Endometrial microvascular endothelial cells (primary cell): ENCODE measurements around the gene SCG2. TPM values are rescaled to one million over a fixed set of nuclear protein-coding genes. Genes with fewer than 3 reads are reported as not detected.

ENCODE experiments used
- in situ Hi-C: cut with HindIII; loops from 2 replicates; pipeline ENCODE4 v1.10.0; 2017; ENCODE audit warnings: low sequenced_read_pairs, low pct_unique_long_range_greater_than_20kb; ENCODE audit errors: inconsistent ontology term
- total RNA-seq: library from RNA; depleted of rRNA; stranded (reverse); fragments of >200 nt; gene quantifications from one replicate; pipeline ENCODE4 v1.2.3, GENCODE V29; 2015; ENCODE audit errors: inconsistent ontology term

SCG2 gene
- not detected for total RNA-seq

GRCh38 chr2:223601932-223602666, at the start of gene SCG2:
TSS of gene SCG2 (minus strand) at chr2:223602361. CDS start at chr2:223599282, 3,079 bp downstream.
- in situ Hi-C loops: no loop called here

- in situ Hi-C loops: no loop called here
Measured at GRCh38 chr2:223649554-223650533, 47.7 kb upstream of the SCG2 start.

GRCh38 chr2:223648755-223649154, 46.6 kb upstream of the SCG2 start:
- in situ Hi-C loops: no loop called here

GRCh38 chr2:223647258-223647952, 45.2 kb upstream of the SCG2 start:
- in situ Hi-C loops: no loop called here

GRCh38 chr2:223644136-223644535, 42.0 kb upstream of the SCG2 start:
- in situ Hi-C loops: no loop called here

- in situ Hi-C loops: no loop called here
Measured at GRCh38 chr2:223643309-223643708, 41.1 kb upstream of the SCG2 start.

- in situ Hi-C loops: no loop called here
Measured at GRCh38 chr2:223642506-223642905, 40.3 kb upstream of the SCG2 start.

- in situ Hi-C loops: no loop called here
Measured at GRCh38 chr2:223641082-223641481, 38.9 kb upstream of the SCG2 start.

GRCh38 chr2:223635080-223635479, 32.9 kb upstream of the SCG2 start:
- in situ Hi-C loops: no loop called here

- in situ Hi-C loops: no loop called here
Measured at GRCh38 chr2:223634238-223634637, 32.1 kb upstream of the SCG2 start.

GRCh38 chr2:223633656-223634055, 31.5 kb upstream of the SCG2 start:
- in situ Hi-C loops: no loop called here

- in situ Hi-C loops: no loop called here
Measured at GRCh38 chr2:223632826-223633225, 30.7 kb upstream of the SCG2 start.

GRCh38 chr2:223626716-223627115, 24.6 kb upstream of the SCG2 start:
- in situ Hi-C loops: no loop called here

GRCh38 chr2:223625652-223626051, 23.5 kb upstream of the SCG2 start:
- in situ Hi-C loops: no loop called here

GRCh38 chr2:223621901-223622300, 19.7 kb upstream of the SCG2 start:
- in situ Hi-C loops: no loop called here

GRCh38 chr2:223619486-223620129, 17.4 kb upstream of the SCG2 start:
- in situ Hi-C loops: no loop called here

- in situ Hi-C loops: no loop called here
Measured at GRCh38 chr2:223618172-223619035, 16.2 kb upstream of the SCG2 start.

GRCh38 chr2:223614534-223614933, 12.4 kb upstream of the SCG2 start:
- in situ Hi-C loops: no loop called here
